H1 (cell line): ENCODE results near the gene LYL1. TPM values are rescaled to one million over a fixed set of nuclear protein-coding genes. Genes with fewer than 3 reads are reported as not detected.

Source experiments
- CTCF ChIA-PET: fragments of 300-600 bp; sonication (Branson Sonifier 250); formaldehyde crosslinking; loops from one replicate; lab custom pipeline; 2021; ENCODE audit not compliant: partially characterized antibody; lab: Charles Lee
- POLR2A ChIA-PET: fragments of 300-600 bp; sonication (Branson Sonifier 250); formaldehyde crosslinking; loops from one replicate; lab custom pipeline; 2021; ENCODE audit warnings: inconsistent platforms; ENCODE audit not compliant: partially characterized antibody; lab: Charles Lee
- DNase-seq, 2 experiments: peaks; one replicate each; pipeline versions ENCODE4 v3.0.0 to v3.0.0-alpha.2; 2010 to 2022; ENCODE audit warnings: low spot score in 2 of 2, low read depth in 1 of 2, mixed read lengths in 1 of 2
- FAIRE-seq: peaks from 2 replicates; lab custom pipeline; 2011; peaks lifted over from hg19 to GRCh38; lab: Jason Lieb, UNC
- H2AFZ ChIP-seq: 2 replicates; pipeline ENCODE4 v1.8.1; 2012; ENCODE audit warnings: low read length, inconsistent platforms
- H2AK5ac ChIP-seq: 2 replicates; pipeline ENCODE4 v1.6.1; 2013; ENCODE audit warnings: low read depth, low read length
- H2BK120ac ChIP-seq: replicated peaks from 2 replicates; pipeline ENCODE3; 2013; ENCODE audit warnings: low read depth, low read length, inconsistent platforms
- H2BK12ac ChIP-seq: 2 replicates; pipeline ENCODE4 v1.6.1; 2013; ENCODE audit warnings: low read depth, low read length
- H2BK15ac ChIP-seq: 2 replicates; pipeline ENCODE4 v1.6.1; 2013; ENCODE audit warnings: low read length
- H2BK20ac ChIP-seq: 2 replicates; pipeline ENCODE4 v1.6.1; 2013; ENCODE audit warnings: low read length
- H2BK5ac ChIP-seq: 2 replicates; pipeline ENCODE4 v1.6.1; 2013; ENCODE audit warnings: low read depth, low read length
- H3K14ac ChIP-seq: 2 replicates; pipeline ENCODE4 v1.6.1; 2013; ENCODE audit warnings: inconsistent platforms; ENCODE audit not compliant: insufficient read length
- H3K18ac ChIP-seq: 2 replicates; pipeline ENCODE4 v1.6.1; 2013; ENCODE audit warnings: low read length; ENCODE audit errors: extremely low read depth
- H3K23ac ChIP-seq: 2 replicates; pipeline ENCODE4 v1.6.1; 2013; ENCODE audit warnings: inconsistent platforms; ENCODE audit not compliant: insufficient read length
- H3K23me2 ChIP-seq: 2 replicates; pipeline ENCODE4 v1.6.1; 2013; ENCODE audit warnings: low read depth, low read length
- H3K27ac ChIP-seq: 2 replicates; pipeline ENCODE4 v1.6.1; 2011; ENCODE audit warnings: low read depth, low read length, inconsistent platforms
- H3K27me3 ChIP-seq, 4 experiments: replicated peaks in 1 of 4; 1 replicate in 1 of 4; 2 replicates in 3 of 4; pipeline versions ENCODE4 v1.6.1 to v1.8.1; 2011 to 2013; ENCODE audit warnings: low read length in 3 of 4, mild to moderate bottlenecking in 3 of 4, inconsistent platforms in 2 of 4, mixed read lengths in 2 of 4, moderate library complexity in 1 of 4; ENCODE audit not compliant: control insufficient read depth in 3 of 4, insufficient read depth in 3 of 4; ENCODE audit errors: extremely low read depth in 1 of 4
- H3K36me3 ChIP-seq, 4 experiments: 2 replicates each; pipeline versions ENCODE4 v1.6.1 to v1.8.1; 2011 to 2013; ENCODE audit warnings: mild to moderate bottlenecking in 4 of 4, low read length in 3 of 4, moderate library complexity in 2 of 4, control low read depth in 1 of 4, inconsistent platforms in 1 of 4; ENCODE audit not compliant: insufficient read depth in 4 of 4, control insufficient read depth in 2 of 4
- H3K4ac ChIP-seq: replicated peaks from 2 replicates; pipeline ENCODE3; 2013; ENCODE audit warnings: low read length, low read depth, mixed read lengths, inconsistent platforms; ENCODE audit not compliant: insufficient read length
- H3K4me1 ChIP-seq, 4 experiments: replicated peaks in 1 of 4; 1 replicate in 1 of 4; 2 replicates in 3 of 4; pipeline versions ENCODE4 v1.6.1 to v1.8.1; 2011 to 2013; ENCODE audit warnings: low read length in 3 of 4, inconsistent platforms in 2 of 4, mixed read lengths in 1 of 4; ENCODE audit not compliant: insufficient read depth in 4 of 4, control insufficient read depth in 3 of 4
- H3K4me2 ChIP-seq, 2 experiments: 2 replicates each; pipeline versions ENCODE4 v1.6.1 to v1.8.1; 2011 to 2013; ENCODE audit warnings: low read depth in 2 of 2, low read length in 2 of 2, control low read depth in 1 of 2, inconsistent platforms in 1 of 2, mild to moderate bottlenecking in 1 of 2; ENCODE audit not compliant: insufficient read depth in 1 of 2
- H3K4me3 ChIP-seq, 4 experiments: fragments of 200-600, 300-600 bp in 1 of 4; sonication (generic), shearing (Covaris generic), sonication (Bioruptor Twin) in 1 of 4; 2 replicates each; pipeline versions ENCODE4 v1.5.1 to v1.8.1; 2011 to 2016; ENCODE audit warnings: low read length in 4 of 4, low read depth in 3 of 4, control low read depth in 2 of 4, inconsistent platforms in 2 of 4, mild to moderate bottlenecking in 2 of 4, mixed read lengths in 1 of 4, moderate library complexity in 1 of 4; ENCODE audit not compliant: insufficient read depth in 2 of 4; ENCODE audit errors: extremely low read depth in 1 of 4
- H3K56ac ChIP-seq: replicated peaks from 2 replicates; pipeline ENCODE3; 2013; ENCODE audit warnings: low read depth, mild to moderate bottlenecking, mixed read lengths, low read length, inconsistent platforms; ENCODE audit not compliant: insufficient read length
- H3K79me1 ChIP-seq: 2 replicates; pipeline ENCODE4 v1.6.1; 2013; ENCODE audit warnings: low read depth, low read length, control low read depth
- H3K79me2 ChIP-seq, 2 experiments: 2 replicates each; pipeline versions ENCODE4 v1.6.1 to v1.8.1; 2012 to 2013; ENCODE audit warnings: low read length in 2 of 2, mild to moderate bottlenecking in 2 of 2, inconsistent platforms in 1 of 2; ENCODE audit not compliant: insufficient read depth in 2 of 2, control insufficient read depth in 1 of 2
- H3K9ac ChIP-seq, 4 experiments: replicated peaks in 1 of 4; 1 replicate in 1 of 4; 2 replicates in 3 of 4; pipeline versions ENCODE4 v1.6.1 to v1.8.1; 2011 to 2013; ENCODE audit warnings: low read depth in 3 of 4, low read length in 3 of 4, control low read depth in 2 of 4, mild to moderate bottlenecking in 2 of 4, moderate library complexity in 2 of 4, inconsistent platforms in 1 of 4; ENCODE audit errors: extremely low read depth in 1 of 4
- H3K9me3 ChIP-seq, 2 experiments: 2 replicates each; pipeline versions ENCODE4 v1.6.1 to v1.8.1; 2012 to 2013; ENCODE audit warnings: mild to moderate bottlenecking in 2 of 2, moderate library complexity in 2 of 2, control low read depth in 1 of 2, inconsistent platforms in 1 of 2, low read depth in 1 of 2, low read length in 1 of 2, mixed read lengths in 1 of 2; ENCODE audit not compliant: insufficient read depth in 2 of 2
- H4K20me1 ChIP-seq, 2 experiments: replicated peaks in 1 of 2; 2 replicates each; pipeline versions ENCODE3 to v1.8.1; 2011 to 2013; ENCODE audit warnings: inconsistent platforms in 2 of 2, low read length in 2 of 2, mild to moderate bottlenecking in 1 of 2; ENCODE audit not compliant: insufficient read depth in 2 of 2, control insufficient read depth in 1 of 2
- H4K5ac ChIP-seq: 2 replicates; pipeline ENCODE4 v1.6.1; 2013; ENCODE audit warnings: low read length, low read depth, mixed read lengths, inconsistent platforms; ENCODE audit not compliant: insufficient read length
- H4K8ac ChIP-seq: 2 replicates; pipeline ENCODE4 v1.8.0; 2013; ENCODE audit warnings: mild to moderate bottlenecking, moderate library complexity, low read length, inconsistent platforms; ENCODE audit not compliant: insufficient read depth; ENCODE audit errors: extremely low read depth
- H4K91ac ChIP-seq: replicated peaks from 2 replicates; pipeline ENCODE3; 2013; ENCODE audit warnings: low read length, mixed read lengths, inconsistent platforms; ENCODE audit not compliant: insufficient read length
- GTF2F1 ChIP-seq: IDR thresholded peaks from 2 replicates; pipeline ENCODE4 v1.6.1; 2012; ENCODE audit warnings: low read depth, low read length, improper control_type of control experiment, borderline replicate concordance
- RBBP5 ChIP-seq: IDR thresholded peaks from 2 replicates; pipeline ENCODE4 v1.7.1; 2012; ENCODE audit warnings: low read depth, mild to moderate bottlenecking, inconsistent platforms, low read length, moderate library complexity, borderline replicate concordance
- WGBS, 2 experiments: shearing (Covaris generic) in 1 of 2; methylation state at CpG; one replicate each; pipeline versions ENCODE4 v1.1.6 to v1.1.7; 2013 to 2015; ENCODE audit warnings: low lambda C conversion rate in 2 of 2, mixed read lengths in 2 of 2, inconsistent platforms in 1 of 2, low coverage in 1 of 2, missing lambda C conversion rate in 1 of 2; ENCODE audit not compliant: insufficient replicate concordance in 2 of 2, insufficient coverage in 1 of 2, insufficient read length in 1 of 2; ENCODE audit errors: extremely low coverage in 1 of 2, missing lambda C conversion rate in 1 of 2; 5-methylcytosine and 5-hydroxymethylcytosine counted together
- polyA plus RNA-seq, 7 experiments: library from polyadenylated mRNA; depleted of rRNA in 3 of 7; stranded (reverse) in 5 of 7; unstranded in 2 of 7; fragments of >200 nt in 5 of 7; fragments of 200-250 nt in 2 of 7; gene quantifications; 1 replicate in 5 of 7; 2 replicates in 1 of 7; 4 replicates in 1 of 7; pipeline versions ENCODE4 v1.2.1 to v1.2.3, GENCODE V29; 2011 to 2013; ENCODE audit warnings: missing spikeins in 2 of 7, mixed read lengths in 2 of 7
- total RNA-seq: library from RNA; stranded (reverse); fragmentation: NEBNext Ultra II Directional; extraction: Animal tissue kit (Norgen Biotek cat#: 25700); gene quantifications from 2 replicates; pipeline ENCODE4 v1.2.1, GENCODE V29; 2021

LYL1 gene
- total and polyA plus RNA-seq, 2 of the 8 experiments (the other 6 are each of a cell fraction or from before 2014, with no cell fraction given), result 0.58 to 0.76 TPM

DNA sequence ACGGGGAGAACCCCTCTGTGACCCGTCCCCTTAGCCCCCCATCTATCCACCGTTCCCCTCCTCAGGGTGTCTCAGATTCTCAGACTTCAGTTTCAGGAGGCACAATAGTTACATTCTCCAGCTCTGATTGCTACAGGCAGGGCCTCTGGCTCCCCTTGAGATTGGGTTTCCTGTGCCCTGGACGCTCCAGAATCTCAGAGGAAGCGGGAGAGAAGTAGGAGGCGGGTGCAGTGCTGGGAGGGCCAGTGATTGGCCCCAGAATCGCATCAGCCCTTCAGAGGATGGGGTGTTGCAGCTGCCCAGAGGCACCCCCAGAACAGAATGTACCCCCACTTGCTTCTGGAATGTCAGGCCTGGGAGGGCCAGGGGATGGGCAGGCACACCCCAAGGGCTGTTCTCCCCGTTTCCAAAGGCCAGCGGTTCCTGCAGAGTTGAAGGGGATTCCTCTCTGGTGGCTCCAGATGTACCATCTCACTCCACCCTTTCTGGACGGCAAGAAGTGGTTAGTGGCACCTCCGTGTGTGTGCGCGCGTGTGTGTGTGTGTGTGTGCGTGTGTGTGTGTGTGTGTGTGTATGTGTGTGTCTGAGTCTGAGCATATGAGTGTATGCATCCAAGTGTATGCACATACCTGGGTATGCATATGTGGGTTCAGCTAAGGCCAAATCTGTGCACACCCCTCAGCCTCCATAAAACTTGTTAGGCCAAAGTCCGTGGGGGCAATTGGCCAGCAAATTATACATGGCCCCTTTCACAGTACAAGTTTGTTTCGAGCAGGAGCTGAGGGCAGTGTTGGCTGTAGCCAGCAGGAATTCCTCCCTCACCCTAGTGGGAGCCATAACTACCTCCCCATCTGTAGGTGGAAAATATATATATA lies 35.5 kb downstream of the LYL1 start:
- Histone ChIP-seq H4K8ac (no peak overlapping the region), H3K36me3 (no peaks in the 10 kb centered on the region), H2BK15ac (no peak overlapping the region), H4K91ac (no peak overlapping the region), H3K79me1 (no peaks in the 10 kb centered on the region), H2AK5ac (no peak overlapping the region), H3K4me2 (no peak overlapping the region), H3K14ac (no peak overlapping the region), H2AFZ (no peak overlapping the region), H3K79me2 (no peaks in the 10 kb centered on the region), H2BK20ac (no peak overlapping the region), H2BK120ac (no peak overlapping the region), H3K9ac (no peak overlapping the region), H3K4me1 (no peaks in the 10 kb centered on the region; a peak in 1 of 7 replicates), H3K18ac (no peak overlapping the region), H2BK12ac (no peak overlapping the region), H3K23me2 (no peaks in the 10 kb centered on the region), H3K27ac (no peak overlapping the region), H3K23ac (no peak overlapping the region), H3K56ac (no peak overlapping the region), H3K4me3 (no peak overlapping the region), H3K4ac (no peak overlapping the region), H2BK5ac (no peak overlapping the region), H4K5ac (no peak overlapping the region), H3K27me3 (peaks cover 7 to 20% (median 16%) of the 10 kb centered on the region in 4 experiments), H3K9me3 (no peaks in the 10 kb centered on the region), H4K20me1 (peaks cover 0 to 3% of the 10 kb centered on the region in 2 experiments)
- POLR2A ChIA-PET, result interaction anchor here (1.1 to 1.5 kb wide), 2 partner anchors 12 to 15 kb away, joined by 5 read pairs; no protein-coding TSS in a partner anchor
- WGBS, 2 experiments, result 76% methylated on average over 12 of the region's 17 CpGs; no CpG with 5 or more reads in 1 of the 2 experiments
- FAIRE-seq (no peak), DNase-seq (no peak)
- CTCF ChIA-PET, result interaction anchor here (1.2 to 48.8 kb wide), 11 partner anchors 11 to 102 kb away, joined by 3 to 1145 read pairs (median 10); no protein-coding TSS in a partner anchor
- TF ChIP-seq RBBP5, result no peak
- no peak for TF ChIP-seq GTF2F1
